Left renal pelvis (tissue), 4 donors: ENCODE data around the gene CRAMP1. TPM values are rescaled to one million over a fixed set of nuclear protein-coding genes. Genes with fewer than 3 reads are reported as not detected.
A peak's percentile ranks its signal among the peaks of the same experiment; 100 is the strongest.

Experiments
- DNase-seq, 4 donors: peaks; one replicate each; pipeline ENCODE4 v3.0.0-alpha.2; 2013; ENCODE audit warnings: low read depth in 4 of 4, low spot score in 3 of 4
- polyA plus RNA-seq, 4 donors: library from polyadenylated mRNA; unstranded; fragments of 120-200 nt; gene quantifications; one replicate each; pipeline ENCODE4 v1.2.1, GENCODE V29; 2013; ENCODE audit not compliant: insufficient read length in 4 of 4

The CRAMP1 gene
- polyA plus RNA-seq, 4 donors: 15.1 to 27.5 (median 18.6) TPM

DNA sequence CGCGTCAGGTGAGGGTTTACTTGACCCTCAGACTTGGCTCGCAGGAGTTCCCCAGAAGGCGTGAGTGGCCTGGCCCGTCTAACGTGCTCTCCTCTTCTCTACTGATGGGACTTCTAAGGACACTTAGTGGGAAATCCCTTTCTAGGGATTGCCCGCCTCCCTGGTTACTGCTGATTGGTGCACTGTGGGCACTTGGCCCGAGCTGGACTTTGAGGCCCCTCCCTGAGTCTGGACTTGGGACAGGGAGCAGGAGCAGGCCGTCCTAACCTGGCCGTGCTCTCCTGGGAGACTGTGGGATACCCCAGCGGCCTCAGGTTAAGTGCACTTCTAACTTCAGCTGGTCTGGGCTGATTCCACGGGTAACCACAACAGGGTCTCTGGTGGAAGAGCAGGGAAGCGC, 15.0 kb upstream of the CRAMP1 start:
- DNase-seq: no peak

DNA sequence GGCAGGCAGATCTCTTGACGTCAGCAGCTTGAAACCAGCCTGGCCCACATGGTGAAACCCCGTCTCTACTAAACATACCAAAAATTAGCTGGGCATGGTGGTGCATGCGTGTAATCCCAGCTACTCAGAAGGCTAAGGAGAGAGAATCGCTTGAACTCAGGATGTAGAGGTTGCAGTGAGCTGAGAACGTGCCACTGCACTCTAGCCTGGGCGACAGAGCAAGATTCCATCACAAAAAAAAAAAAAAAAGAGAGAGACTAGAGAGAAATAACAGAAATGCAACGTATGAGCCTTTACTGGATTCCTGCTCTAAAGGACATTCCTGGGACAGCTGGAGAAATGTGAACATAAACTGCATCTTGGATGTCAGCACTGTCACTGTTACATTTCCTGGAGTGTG, 11.1 kb upstream of the CRAMP1 start:
- no peak for DNase-seq

DNA sequence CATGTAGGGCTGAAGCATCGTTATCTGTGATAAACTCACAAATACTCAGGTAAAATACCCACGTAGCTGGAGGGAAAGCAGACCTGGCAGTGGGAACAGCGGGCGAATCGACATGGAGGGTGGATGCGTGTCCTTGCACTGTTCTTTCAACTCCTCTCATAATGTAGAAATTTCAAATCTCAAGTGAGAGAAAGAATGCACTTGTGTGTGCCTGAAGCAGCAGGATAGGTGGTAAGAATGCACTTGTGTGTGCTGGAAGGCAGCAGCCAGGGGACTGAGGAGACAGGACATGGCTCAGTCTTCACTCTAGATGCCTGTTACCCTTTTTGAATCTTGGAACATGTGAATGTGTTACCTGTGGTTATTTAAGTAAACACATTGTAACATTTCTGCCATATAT, 10.7 kb upstream of the CRAMP1 start:
- no peak for DNase-seq

DNA sequence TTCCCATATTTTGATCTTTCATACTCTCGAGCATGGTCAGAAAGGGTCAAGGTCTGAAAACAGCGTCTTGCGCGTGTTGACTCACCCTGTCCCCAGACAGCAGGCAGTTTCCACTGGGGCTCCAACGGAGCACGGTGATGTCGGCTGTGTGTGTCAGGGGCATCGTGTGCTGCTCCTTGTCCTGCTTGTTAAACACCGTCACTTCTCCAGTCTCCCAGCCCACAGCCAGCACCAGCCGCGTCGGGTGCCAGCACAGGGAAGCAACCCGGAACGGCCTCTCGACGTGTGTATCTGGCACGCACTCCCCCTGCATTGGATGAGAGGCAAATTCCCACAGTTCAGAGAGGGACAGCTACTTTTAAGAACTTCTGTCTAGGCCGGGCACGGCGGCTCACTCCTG, 9.9 kb upstream of the CRAMP1 start:
- DNase-seq: no peak

DNA sequence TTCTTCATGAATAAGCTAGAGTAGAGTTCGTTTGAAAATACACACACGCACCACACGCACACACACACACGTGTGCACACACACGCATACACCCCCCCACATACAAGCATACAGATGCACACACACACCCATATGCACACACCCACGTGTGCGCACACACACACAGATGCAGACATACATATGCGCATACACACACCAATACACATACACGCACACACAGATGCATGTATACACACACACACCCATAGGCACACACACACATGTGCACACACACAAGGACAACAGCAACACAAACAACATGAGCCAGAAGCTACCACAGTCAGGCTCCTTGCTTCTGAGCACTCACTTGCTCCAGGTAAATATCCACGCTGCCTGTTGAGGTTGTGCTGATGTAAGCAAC, 5.4 kb upstream of the CRAMP1 start:
- no peak for DNase-seq

DNA sequence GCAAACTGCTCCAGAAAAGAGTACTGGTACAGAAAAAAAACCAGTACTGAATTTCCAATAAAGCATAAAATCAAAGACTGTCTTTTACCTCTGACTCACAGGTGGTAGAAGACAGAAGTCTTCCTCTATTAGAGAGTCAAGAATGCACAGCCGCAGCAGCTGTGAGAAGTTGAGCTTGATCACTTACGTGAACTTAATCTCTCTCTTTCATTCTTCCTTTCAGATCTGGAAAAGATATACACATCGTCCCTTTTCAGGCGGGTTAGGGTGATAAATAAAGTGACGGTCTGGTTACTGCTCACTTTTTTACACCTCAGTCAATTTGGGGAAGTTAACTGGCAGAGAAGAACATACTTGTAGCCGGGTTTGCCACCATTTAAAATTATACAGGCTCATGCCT, 4.2 kb upstream of the CRAMP1 start:
- DNase-seq: no peak

DNA sequence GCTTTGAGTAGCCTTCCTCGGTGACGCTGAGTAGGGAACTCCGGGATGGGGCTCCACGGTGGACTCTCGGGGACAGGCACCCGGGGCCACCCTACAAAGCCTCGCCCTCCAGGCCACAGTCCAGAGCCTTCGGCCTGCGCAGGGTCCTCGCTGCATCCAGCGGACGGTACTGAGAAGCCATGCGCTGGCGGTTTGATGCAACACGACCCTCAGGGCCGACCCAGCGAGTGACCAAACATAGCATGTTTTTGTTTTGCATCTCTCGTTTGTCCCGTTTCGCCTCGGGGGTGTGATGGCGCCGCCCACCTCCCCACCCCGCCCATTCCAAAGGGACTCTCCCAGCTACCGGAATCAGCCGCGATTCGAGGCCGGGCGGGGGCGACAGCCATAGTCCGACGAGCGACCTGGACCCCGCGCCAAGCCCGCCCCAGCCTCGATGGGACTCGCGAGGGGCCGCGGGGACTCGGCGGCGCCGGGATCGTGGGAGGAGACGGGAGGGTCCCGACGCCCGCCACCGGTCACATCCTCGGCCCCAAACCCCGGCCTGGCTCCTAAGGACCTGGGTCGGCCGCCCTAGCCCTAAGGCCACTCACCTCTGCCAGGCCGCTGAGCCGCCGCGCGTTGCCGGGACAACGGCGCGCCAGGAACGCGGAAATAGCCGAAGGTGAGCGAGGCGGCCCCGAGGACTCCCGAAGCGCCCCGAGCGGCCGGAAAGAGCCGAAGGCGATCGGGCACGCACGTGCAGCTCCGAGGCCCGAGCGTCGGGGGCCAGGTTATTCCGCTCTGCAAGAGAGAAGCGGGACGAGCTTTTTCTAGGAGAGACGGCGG, 1.9 kb upstream of the CRAMP1 start:
- peak; percentile 64 to 75 (median 73) for DNase-seq

DNA sequence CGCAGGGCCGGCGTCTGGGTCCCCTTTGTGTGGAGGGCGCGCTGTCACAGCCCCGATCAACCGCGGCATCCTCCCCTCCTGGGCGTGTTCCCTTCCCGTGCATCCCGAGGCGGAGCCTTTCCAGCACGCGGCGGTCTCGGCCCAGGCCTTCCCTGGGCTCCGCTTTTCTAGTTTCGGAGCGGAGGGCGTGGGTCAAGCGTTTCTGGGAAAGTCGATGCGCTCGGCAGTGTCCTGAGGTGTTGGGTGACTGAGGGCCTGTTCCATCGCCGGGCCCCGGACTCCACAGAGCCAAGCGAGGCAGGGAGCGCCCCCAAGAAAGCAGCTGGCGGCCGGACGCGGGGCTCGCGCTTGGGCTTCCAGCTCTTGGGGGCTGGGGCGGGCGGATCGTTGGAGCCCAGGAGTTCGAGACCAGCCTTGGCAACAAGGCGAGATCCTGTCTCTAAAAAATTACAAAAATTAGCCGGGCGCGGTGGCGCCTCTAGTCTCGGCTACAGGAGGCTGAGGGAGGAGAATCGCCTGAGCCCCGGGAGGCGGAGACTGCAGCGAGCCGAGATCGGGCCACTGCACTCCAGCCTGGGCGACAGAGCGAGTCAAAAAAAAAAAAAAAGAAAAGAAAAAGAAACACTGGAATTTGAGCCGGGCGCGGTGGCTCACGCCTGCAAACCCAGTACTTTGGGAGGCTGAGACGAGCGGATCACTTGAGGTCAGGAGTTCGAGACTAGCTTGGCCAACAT, 1.1 kb upstream of the CRAMP1 start:
- no peak for DNase-seq

DNA sequence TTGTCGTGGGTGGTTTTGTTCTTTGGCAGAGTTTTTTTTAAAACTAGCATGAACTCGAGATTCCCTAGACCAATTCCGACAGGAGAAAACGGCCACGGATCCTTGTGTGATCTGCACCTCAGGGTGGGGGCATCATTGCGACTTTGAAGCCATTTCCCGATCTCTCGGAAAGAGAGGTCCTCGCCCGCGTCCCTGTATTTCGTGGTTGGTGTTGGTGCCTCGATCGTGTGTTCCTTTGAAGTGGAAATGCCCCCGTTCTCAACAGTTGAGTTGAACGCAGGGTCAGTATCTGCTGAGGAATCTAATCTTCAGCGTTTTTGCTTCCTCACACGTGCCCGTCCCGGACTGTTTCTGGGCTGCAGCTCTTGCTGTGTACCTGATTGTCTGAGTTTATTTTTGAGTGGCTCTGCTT, 1.1 kb downstream of the CRAMP1 start:
- no peak for DNase-seq

DNA sequence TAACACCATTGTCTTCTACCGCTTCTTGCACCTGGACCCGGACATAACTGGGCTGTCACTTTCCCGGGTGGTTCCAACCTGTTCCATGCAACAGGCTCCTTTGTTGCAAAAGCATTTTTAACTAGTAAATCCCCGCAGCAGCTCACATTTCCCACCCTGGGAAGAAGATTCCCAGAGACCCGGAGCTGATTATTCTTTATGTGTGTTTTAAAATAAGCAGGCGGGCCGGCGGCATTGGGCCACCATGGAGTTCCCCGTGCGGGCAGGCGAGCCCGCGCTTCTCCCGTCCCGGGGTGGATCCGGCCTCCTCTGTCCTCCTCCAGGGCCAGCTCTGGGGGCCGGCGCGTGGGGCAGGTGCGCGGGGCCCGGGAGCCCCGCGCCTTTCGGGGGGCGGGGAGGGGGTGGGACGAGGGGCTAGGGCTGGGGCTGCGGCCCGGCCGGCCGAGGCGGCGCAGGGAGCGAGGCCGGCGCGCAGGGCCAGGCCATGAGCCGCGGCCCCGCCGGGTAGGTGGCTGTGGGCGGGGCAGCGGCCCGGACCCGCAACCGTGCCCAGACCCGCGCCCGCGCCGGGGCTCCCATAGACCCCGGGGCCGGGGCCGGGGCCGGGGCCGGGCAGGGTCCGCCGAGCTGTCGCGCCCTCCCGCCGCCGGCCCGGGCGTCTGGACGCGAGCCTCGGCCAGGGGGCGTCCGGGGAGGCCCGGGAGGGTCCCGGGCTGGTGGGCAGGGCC, 1.7 kb downstream of the CRAMP1 start:
- no peak for DNase-seq

DNA sequence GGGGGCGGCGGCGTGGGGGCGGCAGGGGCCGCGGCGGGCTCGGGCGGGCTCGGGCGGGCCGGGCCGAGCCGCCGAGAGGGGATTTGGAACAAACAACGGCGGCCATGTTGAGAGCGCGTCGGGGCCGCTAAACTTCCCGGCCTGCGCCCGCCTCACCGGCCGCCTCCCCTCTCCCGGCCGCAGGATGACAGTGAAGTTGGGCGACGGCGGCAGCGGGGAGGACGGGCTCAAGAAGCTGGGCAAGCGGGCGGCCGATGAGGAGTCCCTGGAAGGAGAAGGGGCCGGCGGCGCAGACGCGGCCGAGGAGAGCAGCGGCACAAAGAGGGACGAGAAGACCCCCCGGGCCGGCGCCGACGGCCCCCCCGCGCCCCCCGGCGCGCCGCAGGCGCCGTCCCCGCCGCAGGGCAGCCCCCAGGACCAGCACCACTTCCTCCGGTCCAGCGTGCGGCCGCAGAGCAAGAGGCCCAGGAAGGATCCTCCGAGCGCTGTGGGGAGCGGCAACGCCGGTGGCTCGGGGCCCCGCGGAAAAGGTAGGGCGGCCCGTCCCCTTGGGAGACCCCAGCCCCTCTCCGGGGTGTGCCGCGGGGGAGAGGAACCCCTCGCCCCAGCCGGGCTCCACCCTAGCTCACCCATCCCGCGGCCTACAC, 2.4 kb downstream of the CRAMP1 start:
- DNase-seq: no peak

DNA sequence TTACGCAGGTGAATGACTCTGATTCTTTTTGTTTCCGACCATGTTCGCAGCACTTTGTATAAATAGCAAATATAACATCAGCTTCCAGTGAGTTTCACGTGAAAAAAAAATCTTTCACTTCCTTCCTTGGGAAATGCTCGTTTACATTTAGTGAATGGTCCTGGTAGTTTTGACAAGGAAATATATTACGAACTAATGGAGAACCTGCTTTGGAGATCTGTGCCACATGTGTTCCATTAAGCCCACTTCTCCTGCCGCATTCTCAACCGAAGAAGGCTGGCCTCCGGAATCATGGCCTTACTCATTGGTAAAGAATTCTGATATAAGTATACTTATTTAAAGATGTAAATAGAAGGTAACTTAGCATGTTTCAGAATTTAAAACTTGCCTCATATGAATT, 3.6 kb downstream of the CRAMP1 start:
- no peak for DNase-seq

DNA sequence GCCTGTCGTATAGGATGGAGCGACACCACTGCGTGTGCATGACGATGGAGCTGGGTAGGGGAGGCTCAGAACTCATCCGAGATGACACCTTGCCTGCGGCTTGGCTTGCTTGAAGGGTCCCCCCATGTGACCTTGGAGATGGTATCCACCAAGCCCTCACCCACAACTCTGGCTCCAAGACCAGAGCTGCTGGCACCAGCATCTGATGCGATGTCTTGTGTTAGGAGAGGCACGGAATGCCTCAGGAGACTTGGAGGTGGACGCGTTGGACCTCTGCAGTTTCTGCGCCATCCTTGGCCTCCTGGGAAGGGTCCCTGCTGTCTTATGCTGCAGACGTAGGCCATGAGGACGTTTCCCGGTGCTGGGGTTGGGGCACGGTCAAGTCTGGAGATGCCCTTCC, 7.8 kb downstream of the CRAMP1 start:
- no peak for DNase-seq

DNA sequence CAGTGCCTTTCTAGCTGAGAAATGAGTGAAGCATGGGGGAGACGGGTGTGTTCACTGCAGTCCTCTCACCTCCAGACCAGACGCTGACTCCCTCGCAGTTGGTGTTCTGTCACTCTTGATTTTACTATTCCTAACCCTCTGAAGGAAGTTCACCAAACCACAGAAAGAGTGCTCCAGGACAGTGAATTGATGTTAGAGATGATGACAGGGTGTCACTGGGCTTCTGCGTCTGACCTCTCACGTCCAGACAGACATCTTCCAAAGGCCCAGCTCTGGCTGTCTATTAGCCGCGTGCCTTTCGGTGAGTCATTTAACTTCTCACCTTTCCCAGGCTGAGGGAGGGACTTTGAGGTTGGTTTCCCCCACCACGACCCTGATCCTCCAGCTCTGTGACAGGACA, 8.2 kb downstream of the CRAMP1 start:
- DNase-seq: no peak

DNA sequence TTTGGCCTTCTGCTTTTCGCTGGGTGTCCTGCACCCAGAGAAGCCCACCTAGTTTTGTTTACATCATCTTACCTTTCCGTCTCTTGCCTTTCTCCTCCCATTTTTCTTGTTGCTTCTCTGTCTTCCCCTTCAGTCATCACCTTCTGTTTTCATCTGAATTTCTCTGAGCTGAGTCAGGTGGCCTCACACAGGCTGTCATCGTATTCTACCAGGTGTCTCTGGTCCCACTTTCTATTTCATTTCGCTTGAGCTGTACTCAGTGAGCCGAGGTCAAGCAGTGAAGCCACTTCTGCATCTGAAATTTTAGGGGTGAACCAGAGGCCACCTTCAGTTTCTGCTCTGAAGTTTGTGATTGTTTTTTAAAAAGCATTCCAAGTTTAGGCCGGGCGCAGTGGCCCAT, 9.7 kb downstream of the CRAMP1 start:
- DNase-seq: no peak

DNA sequence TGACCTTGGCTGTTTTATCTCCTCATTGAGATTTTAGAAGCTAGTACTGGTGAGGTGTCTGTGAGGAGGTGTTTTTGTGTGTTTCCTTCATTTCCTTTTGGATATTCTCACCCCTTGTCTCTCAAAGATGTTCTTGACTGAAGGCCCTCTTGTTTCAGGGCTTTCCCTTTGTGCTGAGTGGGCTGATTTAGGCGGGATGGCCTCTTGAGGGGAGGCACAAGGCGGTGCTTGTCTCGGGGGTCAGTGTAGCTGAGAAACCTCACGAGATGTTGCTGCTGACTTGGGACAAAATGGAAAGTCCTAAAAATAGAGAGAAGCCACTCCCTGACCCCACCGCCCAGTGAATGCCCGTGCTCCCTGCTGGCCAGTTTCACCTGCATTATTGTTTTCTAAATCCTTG, 14.2 kb downstream of the CRAMP1 start:
- DNase-seq: no peak

DNA sequence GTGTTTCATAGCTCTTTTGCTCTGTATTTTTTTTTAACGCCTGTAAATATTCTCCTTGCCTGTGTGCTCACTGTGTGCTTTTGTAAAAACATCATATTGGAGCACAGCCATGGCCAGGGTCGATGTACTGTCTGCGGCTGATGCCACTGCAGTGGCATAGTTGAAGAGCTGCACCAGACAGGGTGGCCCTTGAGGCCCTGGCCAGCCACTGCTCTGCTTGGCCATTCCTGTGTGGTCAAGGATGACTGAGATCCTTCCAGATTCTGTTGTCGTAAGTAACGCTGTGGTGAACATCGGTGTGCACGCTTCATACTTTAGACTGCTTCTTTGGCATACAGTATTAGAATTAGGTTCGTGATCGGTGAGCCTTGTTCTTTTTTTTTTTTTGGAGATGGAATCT, 14.6 kb downstream of the CRAMP1 start:
- no peak for DNase-seq

DNA sequence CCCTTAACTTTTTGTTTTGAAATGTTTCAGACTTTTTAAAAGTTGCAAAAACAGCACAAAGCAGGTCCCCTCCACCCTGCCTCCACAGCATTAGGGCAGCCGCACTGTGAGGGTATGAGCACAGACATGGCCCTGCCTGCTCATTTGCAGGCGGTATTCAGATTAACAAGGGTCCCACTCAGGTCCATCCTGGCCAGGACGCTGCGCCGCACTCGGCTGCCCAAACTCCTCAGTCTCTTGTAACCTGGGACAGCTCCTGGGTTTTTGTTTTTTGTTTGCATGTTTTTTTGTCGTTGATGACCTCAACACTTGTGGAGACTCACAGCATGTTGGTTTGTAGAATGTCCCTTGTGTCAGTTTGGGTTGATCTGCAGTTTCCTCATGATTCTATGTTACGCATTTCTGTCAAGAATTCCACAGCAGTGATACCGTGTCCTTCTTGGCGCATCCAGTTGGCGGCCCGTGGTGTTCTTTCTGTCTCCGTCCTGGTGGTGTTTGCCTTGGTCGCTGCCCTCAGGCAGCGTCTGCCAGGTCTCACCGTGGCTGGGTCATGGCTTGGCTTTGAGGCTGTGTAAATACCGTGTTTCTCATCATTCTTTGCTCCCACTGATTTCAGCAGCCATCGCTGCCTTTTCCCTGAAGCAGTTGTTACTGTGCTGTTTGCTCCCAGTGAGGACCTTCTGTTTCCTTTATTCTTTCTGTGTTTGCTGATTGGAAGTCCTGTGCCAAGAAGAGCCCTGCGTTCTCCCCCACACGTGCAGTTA, 18.5 kb downstream of the CRAMP1 start:
- no peak for DNase-seq

DNA sequence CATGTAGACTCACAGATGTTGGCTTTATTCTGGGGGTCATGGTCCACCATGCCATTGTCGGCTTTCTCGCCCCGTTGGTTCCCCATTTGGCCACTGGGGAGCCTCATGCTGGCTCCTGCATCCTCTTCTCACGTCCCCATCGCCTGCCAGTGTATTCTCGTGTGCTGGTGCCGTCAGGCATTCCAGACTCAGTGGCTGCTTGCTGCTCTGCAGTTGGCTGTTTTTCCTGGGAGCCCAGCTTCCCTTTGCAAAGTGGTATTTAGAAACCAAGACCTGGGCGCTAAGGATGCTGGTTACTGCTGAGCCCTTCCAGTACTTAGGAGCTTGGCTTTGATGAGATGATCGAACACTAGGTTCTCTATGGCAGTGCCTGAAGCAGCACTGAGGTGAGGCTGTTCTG, 19.1 kb downstream of the CRAMP1 start:
- no peak for DNase-seq

DNA sequence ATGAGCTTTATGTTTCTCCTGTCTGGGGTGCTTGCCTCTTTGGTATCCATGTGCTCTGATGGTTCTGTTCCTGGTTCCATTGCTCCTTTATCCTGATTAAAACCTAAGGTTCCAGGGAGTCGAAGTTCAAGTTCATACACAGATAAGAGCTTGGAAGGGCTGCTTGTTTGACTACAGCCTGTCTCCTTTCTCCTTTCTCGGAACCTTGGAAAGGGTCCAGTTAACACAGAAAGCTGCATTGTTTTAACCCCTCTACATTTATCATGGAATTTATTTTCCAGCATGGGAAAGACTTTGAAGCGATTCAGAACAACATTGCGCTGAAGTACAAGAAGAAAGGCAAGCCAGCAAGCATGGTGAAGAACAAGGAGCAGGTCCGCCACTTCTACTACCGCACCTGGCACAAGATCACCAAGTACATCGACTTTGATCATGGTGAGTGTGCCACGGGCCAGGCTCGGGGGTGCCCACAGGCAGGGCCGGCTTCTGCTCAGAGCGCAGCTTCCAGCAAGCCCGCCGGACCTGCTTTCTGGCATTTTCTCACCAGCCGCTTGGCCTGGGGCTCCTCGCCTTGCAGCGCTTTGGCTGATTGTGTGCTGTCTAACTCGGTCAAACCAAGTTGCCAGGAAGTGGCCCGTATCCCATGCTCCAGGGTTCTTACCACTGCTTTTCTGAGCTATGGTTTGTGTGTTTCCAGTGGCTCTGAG, 19.9 kb downstream of the CRAMP1 start:
- no peak for DNase-seq
